Measurements from ENCODE around the gene NKX2-2.

- TF ChIP-seq POLR2A (IDR thresholded peaks at IDR 0.05; ENCODE audit: low read depth, low read length) (no peak), CTCF (conservative IDR thresholded peaks at IDR 0.05; ENCODE audit: low read depth, low read length) (no peak), RFX5 (IDR thresholded peaks at IDR 0.05; ENCODE audit: low read depth, low read length) (no peak), MXI1 (IDR thresholded peaks at IDR 0.05; ENCODE audit: borderline replicate concordance, low read depth, low read length) (no peak), USF2 (IDR thresholded peaks at IDR 0.05; ENCODE audit: low read depth, low read length) (no peak), RAD21 (IDR thresholded peaks at IDR 0.05; ENCODE audit: low read length) (no peak), BHLHE40 (IDR thresholded peaks at IDR 0.05; ENCODE audit: low read depth, low read length) (no peak), CEBPB (IDR thresholded peaks at IDR 0.05; ENCODE audit: low read depth, low read length) (no peak), MAFK (IDR thresholded peaks at IDR 0.05; ENCODE audit: low read depth, low read length) (no peak), FOS (IDR thresholded peaks at IDR 0.05; ENCODE audit: low read depth, low read length) (no peak), ELK1 (IDR thresholded peaks at IDR 0.05; ENCODE audit: borderline replicate concordance, low read depth, low read length) (no peak)
Observed at GRCh38 chr20:21527908-21528307, 14.0 kb upstream of the NKX2-2 start.
